ENCODE data around the gene SERTAD1.
"Not testable (repeated sequence)": the region's sequence is repeated elsewhere in the genome, so short reads cannot be mapped to it uniquely, and the experiment has no call there.

SERTAD1 gene

DNA sequence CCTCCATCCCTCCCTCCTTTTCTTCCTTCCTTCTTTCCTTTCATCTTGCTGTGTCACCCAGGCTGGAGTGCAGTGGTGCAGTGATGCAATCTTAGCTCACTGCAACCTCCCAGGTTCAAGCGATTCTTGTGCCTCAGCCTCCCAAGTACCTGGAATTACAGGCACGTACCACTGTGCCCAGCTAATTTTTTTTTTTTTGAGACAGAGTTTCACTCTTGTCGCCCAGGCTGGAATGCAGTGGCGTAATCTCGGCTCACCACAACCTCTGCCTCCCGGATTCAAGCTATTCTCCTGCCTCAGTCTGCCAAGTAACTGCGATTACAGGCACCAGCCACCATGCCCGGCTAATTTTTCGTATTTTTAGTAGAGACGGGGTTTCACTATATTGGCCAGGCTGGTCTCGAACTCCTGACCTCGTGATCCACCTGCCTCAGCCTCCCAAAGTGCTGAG lies 37.8 kb upstream of the SERTAD1 start:
- H3K14ac ChIP-seq (ENCODE audit: low read length); H2BK12ac ChIP-seq (ENCODE audit: low read length); H3K23ac ChIP-seq (ENCODE audit: low read depth, low read length, poor library complexity); H3K9me3 ChIP-seq (replicated peaks in 1 of 2; ENCODE audit: control insufficient read depth in 2 of 2, insufficient read depth in 1 of 2, low read depth in 1 of 2, low read length in 2 of 2); H2BK15ac ChIP-seq (ENCODE audit: low read length); H3K18ac ChIP-seq (ENCODE audit: low read length); DNase-seq (ENCODE audit: low spot score); H3K9ac ChIP-seq (ENCODE audit: low read depth, low read length, poor library complexity); H2AK5ac ChIP-seq (ENCODE audit: low read depth, low read length); H3K4me3 ChIP-seq (ENCODE audit: low read length in 2 of 2); H4K91ac ChIP-seq (ENCODE audit: low read depth, low read length, poor library complexity); H3K79me1 ChIP-seq (ENCODE audit: low read depth, low read length); H2BK120ac ChIP-seq (ENCODE audit: low read depth, low read length); H3K27ac ChIP-seq (replicated peaks; ENCODE audit: low read length); H3K4ac ChIP-seq (ENCODE audit: low read length); H3K36me3 ChIP-seq (replicated peaks in 1 of 2; ENCODE audit: control insufficient read depth in 2 of 2, insufficient read depth in 2 of 2, low read length in 2 of 2); H3K4me2 ChIP-seq (ENCODE audit: insufficient read depth, low read length, poor library complexity, severe bottlenecking); H2AFZ ChIP-seq (ENCODE audit: low read length); H4K8ac ChIP-seq (ENCODE audit: low read depth, low read length); H2BK5ac ChIP-seq (ENCODE audit: low read length): not testable (repeated sequence)
- H3K4me1 ChIP-seq (ENCODE audit: control insufficient read depth in 2 of 2, insufficient read depth in 1 of 2, low read depth in 1 of 2, low read length in 2 of 2): peaks cover 13 to 15% of the 10 kb centered on the region in 2 donors
- no CpG with 5 or more reads among the region's 12 CpGs for WGBS, 2 donors (ENCODE audit: extremely low coverage in 2 of 2, insufficient read length in 2 of 2, insufficient replicate concordance in 1 of 2)
- H3K27me3 ChIP-seq (ENCODE audit: control insufficient read depth in 3 of 3, insufficient read depth in 3 of 3, low read depth in 1 of 3, low read length in 3 of 3): peaks cover 14 to 30% (median 24%) of the 10 kb centered on the region in 3 experiments

DNA sequence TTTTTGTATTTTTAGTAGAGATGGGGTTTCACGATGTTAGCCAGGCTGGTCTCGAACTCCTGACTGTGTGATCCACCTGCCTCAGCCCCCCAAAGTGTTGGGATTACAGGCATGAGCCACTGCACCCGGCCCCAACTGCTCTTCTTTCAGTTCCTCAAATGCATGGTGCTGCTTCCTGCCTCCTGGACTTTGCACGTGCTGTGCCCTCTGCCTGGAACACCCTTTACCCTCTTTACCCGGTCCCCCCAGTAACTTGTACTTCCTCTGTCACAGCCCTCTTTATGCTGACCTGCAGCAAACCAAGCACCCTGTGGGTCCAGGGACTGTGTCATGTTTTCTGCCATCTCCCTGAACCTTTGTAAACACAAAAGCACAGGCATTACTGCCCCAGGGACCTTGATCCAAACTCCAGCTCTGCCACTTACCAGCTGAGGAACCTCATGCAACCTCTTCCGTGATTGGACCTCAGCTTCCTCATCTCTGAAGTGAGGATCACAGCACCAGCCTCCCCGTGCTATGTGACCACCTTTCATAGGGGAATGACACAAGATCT lies 36.0 kb upstream of the SERTAD1 start:
- no peak overlapping the region for H2BK12ac ChIP-seq (ENCODE audit: low read length)
- H3K4ac ChIP-seq (ENCODE audit: low read length): no peak overlapping the region
- H3K27me3 ChIP-seq (ENCODE audit: control insufficient read depth in 3 of 3, insufficient read depth in 3 of 3, low read depth in 1 of 3, low read length in 3 of 3): peaks cover 5 to 14% (median 8%) of the 10 kb centered on the region in 3 experiments
- no peak overlapping the region for H4K8ac ChIP-seq (ENCODE audit: low read depth, low read length)
- H2BK5ac ChIP-seq (ENCODE audit: low read length): no peak overlapping the region
- WGBS, 2 donors (ENCODE audit: extremely low coverage in 2 of 2, insufficient read length in 2 of 2, insufficient replicate concordance in 1 of 2): no CpG with 5 or more reads among the region's 7 CpGs
- no peak overlapping the region for H4K91ac ChIP-seq (ENCODE audit: low read depth, low read length, poor library complexity)
- H2AFZ ChIP-seq (ENCODE audit: low read length): no peak overlapping the region
- no peak overlapping the region for H3K18ac ChIP-seq (ENCODE audit: low read length)
- H3K9me3 ChIP-seq (replicated peaks in 1 of 2; ENCODE audit: control insufficient read depth in 2 of 2, insufficient read depth in 1 of 2, low read depth in 1 of 2, low read length in 2 of 2): peaks cover 0 to 7% of the 10 kb centered on the region in 2 donors
- H2BK15ac ChIP-seq (ENCODE audit: low read length): no peak overlapping the region
- no peak overlapping the region for H3K9ac ChIP-seq (ENCODE audit: low read depth, low read length, poor library complexity)
- H3K23ac ChIP-seq (ENCODE audit: low read depth, low read length, poor library complexity): no peak overlapping the region
- H3K36me3 ChIP-seq (replicated peaks in 1 of 2; ENCODE audit: control insufficient read depth in 2 of 2, insufficient read depth in 2 of 2, low read length in 2 of 2): no peaks in the 10 kb centered on the region
- DNase-seq (ENCODE audit: low spot score): no peak
- no peak overlapping the region for H3K4me2 ChIP-seq (ENCODE audit: insufficient read depth, low read length, poor library complexity, severe bottlenecking)
- H3K79me1 ChIP-seq (ENCODE audit: low read depth, low read length): no peaks in the 10 kb centered on the region
- H2AK5ac ChIP-seq (ENCODE audit: low read depth, low read length): no peak overlapping the region
- no peak overlapping the region for H3K14ac ChIP-seq (ENCODE audit: low read length)
- peaks cover 13 to 15% of the 10 kb centered on the region in 2 donors for H3K4me1 ChIP-seq (ENCODE audit: control insufficient read depth in 2 of 2, insufficient read depth in 1 of 2, low read depth in 1 of 2, low read length in 2 of 2)
- H3K4me3 ChIP-seq (ENCODE audit: low read length in 2 of 2): no peak overlapping the region
- H2BK120ac ChIP-seq (ENCODE audit: low read depth, low read length): no peak overlapping the region
- H3K27ac ChIP-seq (replicated peaks; ENCODE audit: low read length): no peak overlapping the region

DNA sequence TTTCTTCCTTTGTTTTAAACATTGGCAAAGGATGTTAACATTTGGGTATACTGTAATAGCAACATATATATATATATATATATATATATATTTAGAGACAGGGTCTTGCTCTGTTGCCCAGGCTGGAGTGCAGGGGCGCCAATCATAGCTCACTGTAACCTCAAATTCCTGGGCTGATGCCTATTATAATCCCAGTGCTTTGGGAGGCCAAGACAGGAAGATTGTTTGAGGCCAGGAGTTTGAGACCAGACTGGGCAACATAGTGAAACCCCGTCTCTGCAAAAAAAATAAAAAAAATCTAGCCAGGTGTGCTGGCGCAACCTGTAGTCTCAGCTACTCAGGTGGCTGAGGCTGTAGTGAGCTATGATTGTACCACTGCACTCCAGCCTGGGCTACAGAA lies 34.4 kb upstream of the SERTAD1 start:
- H4K8ac ChIP-seq (ENCODE audit: low read depth, low read length): no peak overlapping the region
- H2BK5ac ChIP-seq (ENCODE audit: low read length): no peak overlapping the region
- H3K14ac ChIP-seq (ENCODE audit: low read length): no peak overlapping the region
- H2AFZ ChIP-seq (ENCODE audit: low read length): no peak overlapping the region
- H3K79me1 ChIP-seq (ENCODE audit: low read depth, low read length): no peaks in the 10 kb centered on the region
- H3K27me3 ChIP-seq (ENCODE audit: control insufficient read depth in 3 of 3, insufficient read depth in 3 of 3, low read depth in 1 of 3, low read length in 3 of 3): peaks cover 0 to 6% (median 0%) of the 10 kb centered on the region in 3 experiments
- WGBS, 2 donors (ENCODE audit: extremely low coverage in 2 of 2, insufficient read length in 2 of 2, insufficient replicate concordance in 1 of 2): no CpG with 5 or more reads among the region's 3 CpGs
- no peak overlapping the region for H3K4ac ChIP-seq (ENCODE audit: low read length)
- no peak overlapping the region for H3K9ac ChIP-seq (ENCODE audit: low read depth, low read length, poor library complexity)
- H3K4me2 ChIP-seq (ENCODE audit: insufficient read depth, low read length, poor library complexity, severe bottlenecking): no peak overlapping the region
- no peak overlapping the region for H2AK5ac ChIP-seq (ENCODE audit: low read depth, low read length)
- H4K91ac ChIP-seq (ENCODE audit: low read depth, low read length, poor library complexity): no peak overlapping the region
- no peak overlapping the region for H3K4me3 ChIP-seq (ENCODE audit: low read length in 2 of 2)
- H2BK120ac ChIP-seq (ENCODE audit: low read depth, low read length): no peak overlapping the region
- no peak overlapping the region for H3K23ac ChIP-seq (ENCODE audit: low read depth, low read length, poor library complexity)
- DNase-seq (ENCODE audit: low spot score): no peak
- no peak overlapping the region for H3K27ac ChIP-seq (replicated peaks; ENCODE audit: low read length)
- H3K18ac ChIP-seq (ENCODE audit: low read length): no peak overlapping the region
- H2BK12ac ChIP-seq (ENCODE audit: low read length): no peak overlapping the region
- H2BK15ac ChIP-seq (ENCODE audit: low read length): no peak overlapping the region
- H3K9me3 ChIP-seq (replicated peaks in 1 of 2; ENCODE audit: control insufficient read depth in 2 of 2, insufficient read depth in 1 of 2, low read depth in 1 of 2, low read length in 2 of 2): no peaks in the 10 kb centered on the region
- no peaks in the 10 kb centered on the region for H3K36me3 ChIP-seq (replicated peaks in 1 of 2; ENCODE audit: control insufficient read depth in 2 of 2, insufficient read depth in 2 of 2, low read length in 2 of 2)
- peaks cover 3 to 7% of the 10 kb centered on the region in 2 donors for H3K4me1 ChIP-seq (ENCODE audit: control insufficient read depth in 2 of 2, insufficient read depth in 1 of 2, low read depth in 1 of 2, low read length in 2 of 2)

DNA sequence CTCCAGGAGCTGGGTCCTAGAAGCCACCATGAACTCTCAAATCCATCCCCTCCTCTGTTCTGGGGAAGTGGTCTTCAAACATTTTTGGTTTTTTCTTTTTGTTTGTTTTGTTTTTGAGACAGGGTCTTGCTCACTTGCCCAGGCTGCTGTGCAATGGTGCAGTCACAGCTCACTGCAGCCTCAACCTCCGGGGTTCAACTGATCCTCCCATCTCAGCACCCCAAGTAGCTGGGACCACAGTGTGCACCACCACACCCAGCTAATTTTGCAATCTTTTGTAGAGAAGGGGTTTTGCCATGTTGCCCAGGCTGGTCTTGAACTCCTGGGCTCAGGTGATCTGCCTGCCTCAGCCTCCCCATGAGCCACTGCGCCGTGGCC lies 32.8 kb upstream of the SERTAD1 start:
- H2AFZ ChIP-seq (ENCODE audit: low read length): no peak overlapping the region
- H3K27me3 ChIP-seq (ENCODE audit: control insufficient read depth in 3 of 3, insufficient read depth in 3 of 3, low read depth in 1 of 3, low read length in 3 of 3): no peaks in the 10 kb centered on the region
- H3K4me3 ChIP-seq (ENCODE audit: low read length in 2 of 2): no peak overlapping the region
- H3K4me1 ChIP-seq (ENCODE audit: control insufficient read depth in 2 of 2, insufficient read depth in 1 of 2, low read depth in 1 of 2, low read length in 2 of 2): no peaks in the 10 kb centered on the region
- no peak overlapping the region for H2BK12ac ChIP-seq (ENCODE audit: low read length)
- no peak overlapping the region for H3K27ac ChIP-seq (replicated peaks; ENCODE audit: low read length)
- no peak overlapping the region for H3K4me2 ChIP-seq (ENCODE audit: insufficient read depth, low read length, poor library complexity, severe bottlenecking)
- DNase-seq (ENCODE audit: low spot score): no peak
- no peak overlapping the region for H3K4ac ChIP-seq (ENCODE audit: low read length)
- H3K9ac ChIP-seq (ENCODE audit: low read depth, low read length, poor library complexity): no peak overlapping the region
- no peak overlapping the region for H2BK120ac ChIP-seq (ENCODE audit: low read depth, low read length)
- H3K9me3 ChIP-seq (replicated peaks in 1 of 2; ENCODE audit: control insufficient read depth in 2 of 2, insufficient read depth in 1 of 2, low read depth in 1 of 2, low read length in 2 of 2): no peaks in the 10 kb centered on the region
- peak overlapping the region; percentile 65 for H3K23ac ChIP-seq (ENCODE audit: low read depth, low read length, poor library complexity)
- no peak overlapping the region for H4K8ac ChIP-seq (ENCODE audit: low read depth, low read length)
- no peaks in the 10 kb centered on the region for H3K36me3 ChIP-seq (replicated peaks in 1 of 2; ENCODE audit: control insufficient read depth in 2 of 2, insufficient read depth in 2 of 2, low read length in 2 of 2)
- H3K14ac ChIP-seq (ENCODE audit: low read length): no peak overlapping the region
- no CpG with 5 or more reads among the region's 3 CpGs for WGBS, 2 donors (ENCODE audit: extremely low coverage in 2 of 2, insufficient read length in 2 of 2, insufficient replicate concordance in 1 of 2)
- H2AK5ac ChIP-seq (ENCODE audit: low read depth, low read length): no peak overlapping the region
- no peak overlapping the region for H2BK15ac ChIP-seq (ENCODE audit: low read length)
- no peaks in the 10 kb centered on the region for H3K79me1 ChIP-seq (ENCODE audit: low read depth, low read length)
- H2BK5ac ChIP-seq (ENCODE audit: low read length): no peak overlapping the region
- peak overlapping the region; percentile 57 for H3K18ac ChIP-seq (ENCODE audit: low read length)
- H4K91ac ChIP-seq (ENCODE audit: low read depth, low read length, poor library complexity): no peak overlapping the region

Data from neuronal stem cell (in vitro differentiated cells).